AG04450 (cell line): Measurements from ENCODE around the gene KRTAP10-6. TPM values are rescaled to one million over a fixed set of nuclear protein-coding genes. Genes with fewer than 3 reads are reported as not detected.
"Not testable (repeated sequence)": the region's sequence is repeated elsewhere in the genome, so short reads cannot be mapped to it uniquely, and the experiment has no call there.

ENCODE experiments used
- CTCF ChIA-PET: fragments of 300-600, 350-600 bp; formaldehyde crosslinking; extraction: SDS; loops from one replicate; lab custom pipeline; 2022; ENCODE audit warnings: antibody characterized with exemption, inconsistent platforms; lab: Charles Lee
- POLR2A ChIA-PET: fragments of 350-600 bp; formaldehyde crosslinking; extraction: SDS; loops from one replicate; lab custom pipeline; 2021; ENCODE audit warnings: antibody characterized with exemption, inconsistent platforms; lab: Yijun Ruan, JAX
- DNase-seq: peaks from one replicate; pipeline ENCODE4 v3.0.0-alpha.2; 2011; ENCODE audit warnings: low read depth, low spot score
- H3K27ac ChIP-seq: one replicate; pipeline ENCODE4 v1.5.1; 2012; ENCODE audit warnings: low read depth, low read length, control low read depth
- H3K27me3 ChIP-seq: one replicate; pipeline ENCODE4 v1.6.0; 2012; ENCODE audit warnings: low read length; ENCODE audit not compliant: control insufficient read depth, insufficient read depth
- H3K4me3 ChIP-seq: 2 replicates; pipeline ENCODE4 v1.5.1; 2011; ENCODE audit warnings: mild to moderate bottlenecking, low read depth, low read length, control low read depth
- H3K9me3 ChIP-seq: 2 replicates; pipeline ENCODE4 v1.5.1; 2012; ENCODE audit warnings: low read length; ENCODE audit not compliant: control insufficient read depth, insufficient read depth
- polyA plus RNA-seq: library from polyadenylated mRNA; depleted of rRNA; stranded (reverse); fragments of >200 nt; gene quantifications from 2 replicates; pipeline ENCODE4 v1.2.3, GENCODE V29; 2011
- TF ChIP-seq, protein P1 (sequence below): IDR thresholded peaks from 2 replicates; pipeline ENCODE4 v1.5.1; 2011; ENCODE audit warnings: low read depth, low read length, control low read depth, inconsistent platforms

KRTAP10-6 gene
- polyA plus RNA-seq, 1 experiment: not detected

DNA sequence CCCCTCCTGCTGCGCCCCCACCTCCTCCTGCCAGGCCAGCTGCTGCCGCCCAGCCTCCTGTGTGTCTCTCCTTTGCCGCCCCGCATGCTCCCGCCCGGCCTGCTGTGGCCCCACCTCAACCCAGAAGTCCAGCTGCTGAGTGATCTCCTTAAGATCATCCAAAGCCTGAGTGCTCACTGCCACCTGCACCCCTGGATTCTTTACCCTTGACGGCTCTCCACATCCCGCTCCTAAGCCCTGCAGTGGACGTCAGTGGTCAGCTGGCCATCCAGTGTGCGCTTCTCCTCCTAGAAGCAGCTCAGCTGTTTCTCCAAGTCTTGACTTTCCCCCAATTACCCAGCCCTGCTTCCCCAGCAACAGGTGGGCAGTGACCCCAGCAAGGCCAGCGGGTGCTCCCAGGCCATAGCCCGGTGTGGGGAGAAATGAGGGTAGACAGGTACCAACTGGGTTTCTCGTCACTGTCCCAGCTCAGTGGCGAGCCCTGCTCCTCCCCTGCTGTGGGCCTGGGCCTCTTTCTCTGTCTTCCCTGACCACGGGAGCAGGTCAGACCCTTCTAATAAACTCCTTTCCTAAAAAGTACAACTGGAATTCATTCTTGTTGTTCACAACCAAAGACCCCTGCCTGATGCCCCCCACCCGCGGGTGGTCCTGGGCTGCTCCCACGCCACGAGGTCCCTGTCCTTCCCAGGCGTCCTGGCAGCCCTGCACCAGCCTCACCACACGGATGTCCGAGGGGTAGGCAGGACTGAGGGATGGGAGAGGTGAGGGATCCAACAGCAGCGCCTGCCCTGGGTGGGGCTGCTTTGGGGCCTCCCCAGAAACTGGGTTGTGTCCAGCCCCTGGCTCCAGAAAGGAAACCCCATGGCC lies 9.5 kb upstream of the KRTAP10-6 start:
- Histone ChIP-seq H3K4me3 (no peak overlapping the region), H3K27ac (no peak overlapping the region), H3K27me3 (no peaks in the 10 kb centered on the region), H3K9me3 (no peaks in the 10 kb centered on the region; the same call in 1 of the 2 replicates)
- TF ChIP-seq, protein P1, sequence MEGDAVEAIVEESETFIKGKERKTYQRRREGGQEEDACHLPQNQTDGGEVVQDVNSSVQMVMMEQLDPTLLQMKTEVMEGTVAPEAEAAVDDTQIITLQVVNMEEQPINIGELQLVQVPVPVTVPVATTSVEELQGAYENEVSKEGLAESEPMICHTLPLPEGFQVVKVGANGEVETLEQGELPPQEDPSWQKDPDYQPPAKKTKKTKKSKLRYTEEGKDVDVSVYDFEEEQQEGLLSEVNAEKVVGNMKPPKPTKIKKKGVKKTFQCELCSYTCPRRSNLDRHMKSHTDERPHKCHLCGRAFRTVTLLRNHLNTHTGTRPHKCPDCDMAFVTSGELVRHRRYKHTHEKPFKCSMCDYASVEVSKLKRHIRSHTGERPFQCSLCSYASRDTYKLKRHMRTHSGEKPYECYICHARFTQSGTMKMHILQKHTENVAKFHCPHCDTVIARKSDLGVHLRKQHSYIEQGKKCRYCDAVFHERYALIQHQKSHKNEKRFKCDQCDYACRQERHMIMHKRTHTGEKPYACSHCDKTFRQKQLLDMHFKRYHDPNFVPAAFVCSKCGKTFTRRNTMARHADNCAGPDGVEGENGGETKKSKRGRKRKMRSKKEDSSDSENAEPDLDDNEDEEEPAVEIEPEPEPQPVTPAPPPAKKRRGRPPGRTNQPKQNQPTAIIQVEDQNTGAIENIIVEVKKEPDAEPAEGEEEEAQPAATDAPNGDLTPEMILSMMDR: no peak
- DNase-seq: no peak
- CTCF ChIA-PET: no interaction called here
- POLR2A ChIA-PET: no interaction called here

DNA sequence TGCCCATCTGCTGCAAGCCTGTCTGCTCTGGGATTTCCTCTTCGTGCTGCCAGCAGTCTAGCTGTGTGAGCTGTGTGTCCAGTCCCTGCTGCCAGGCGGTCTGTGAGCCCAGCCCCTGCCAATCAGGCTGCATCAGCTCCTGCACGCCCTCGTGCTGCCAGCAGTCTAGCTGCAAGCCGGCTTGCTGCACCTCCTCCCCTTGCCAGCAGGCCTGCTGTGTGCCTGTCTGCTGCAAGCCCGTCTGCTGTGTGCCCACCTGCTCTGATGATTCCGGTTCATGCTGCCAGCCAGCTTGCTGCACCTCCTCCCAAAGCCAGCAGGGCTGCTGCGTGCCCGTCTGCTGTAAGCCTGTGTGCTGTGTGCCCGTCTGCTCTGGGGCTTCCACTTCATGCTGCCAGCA lies 8.8 kb upstream of the KRTAP10-6 start:
- H3K9me3 ChIP-seq, H3K4me3 ChIP-seq, DNase-seq, CTCF ChIA-PET, H3K27ac ChIP-seq, H3K27me3 ChIP-seq, POLR2A ChIA-PET: not testable (repeated sequence)

DNA sequence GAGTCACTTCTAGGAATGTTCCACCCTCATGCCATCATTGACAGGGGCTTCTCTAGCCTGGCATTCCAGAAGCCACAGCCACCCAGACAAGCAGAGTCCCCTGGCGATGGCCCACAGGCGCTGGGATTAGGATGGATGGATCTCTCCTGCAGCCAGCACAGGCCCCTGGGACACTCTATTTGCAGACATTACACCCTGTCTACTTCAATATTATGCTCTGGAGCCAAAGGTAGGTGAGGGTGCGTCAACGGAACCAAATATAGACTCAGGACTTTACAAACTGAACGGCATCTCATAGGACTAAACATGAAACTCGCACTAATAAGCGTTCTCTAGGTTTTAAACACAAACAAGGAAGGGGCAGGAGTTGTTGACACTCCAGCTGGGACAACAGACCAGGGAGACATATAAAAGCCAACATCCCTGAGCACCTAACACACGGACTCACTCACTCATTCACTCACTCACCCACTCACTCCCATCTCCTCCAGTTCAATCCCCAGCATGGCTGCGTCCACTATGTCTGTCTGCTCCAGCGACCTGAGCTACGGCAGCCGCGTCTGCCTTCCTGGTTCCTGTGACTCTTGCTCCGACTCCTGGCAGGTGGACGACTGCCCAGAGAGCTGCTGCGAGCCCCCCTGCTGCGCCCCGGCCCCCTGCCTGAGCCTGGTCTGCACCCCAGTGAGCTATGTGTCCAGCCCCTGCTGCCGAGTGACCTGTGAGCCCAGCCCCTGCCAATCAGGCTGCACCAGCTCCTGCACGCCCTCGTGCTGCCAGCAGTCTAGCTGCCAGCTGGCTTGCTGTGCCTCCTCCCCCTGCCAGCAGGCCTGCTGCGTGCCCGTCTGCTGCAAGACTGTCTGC lies 8.0 kb upstream of the KRTAP10-6 start, which contains the start of gene KRTAP10-7:
TSS of gene KRTAP10-7 (plus strand) at position 480 of the 861 bp plus-strand sequence. CDS start at position 505, 25 bp downstream.
- DNase-seq, H3K27me3 ChIP-seq, H3K4me3 ChIP-seq, CTCF ChIA-PET, H3K9me3 ChIP-seq, POLR2A ChIA-PET, H3K27ac ChIP-seq: not testable (repeated sequence)

DNA sequence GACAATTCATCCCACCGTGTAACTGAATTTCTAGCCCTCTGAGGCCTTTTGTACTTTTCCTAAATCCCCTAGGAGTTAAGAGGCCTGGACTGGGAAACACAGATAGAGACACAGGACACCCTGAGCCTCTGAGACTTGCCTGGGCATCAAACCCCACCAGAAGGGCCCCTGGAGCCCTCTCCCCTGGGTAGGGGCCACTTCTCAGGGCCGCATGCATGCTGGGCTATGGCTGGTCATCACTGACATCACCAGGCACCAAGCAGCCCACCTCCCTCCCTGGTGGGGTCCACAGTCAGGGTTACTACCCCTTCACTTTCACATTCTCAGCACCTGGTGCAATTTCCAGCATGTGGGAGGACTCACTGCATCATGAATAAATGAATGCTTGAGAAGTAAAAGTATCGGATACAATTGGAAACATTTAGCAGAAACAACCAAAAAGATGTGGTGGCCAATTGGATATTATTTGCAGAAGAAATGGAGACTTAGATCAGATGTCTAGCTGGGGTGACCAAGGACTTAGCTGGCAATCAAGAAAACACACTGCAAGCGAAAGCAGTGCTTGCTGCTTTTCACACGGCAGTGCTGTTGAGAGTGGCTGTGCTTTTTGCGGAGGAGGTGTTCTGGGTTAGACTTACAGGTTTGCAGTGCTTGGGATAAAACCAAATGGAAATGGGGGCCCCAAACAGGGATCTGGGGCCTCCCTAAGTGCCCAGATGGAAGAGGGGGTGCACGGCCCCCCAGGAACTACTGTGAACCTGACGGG lies 7.1 kb upstream of the KRTAP10-6 start:
- Histone ChIP-seq H3K27ac (no peak overlapping the region), H3K4me3 (no peak overlapping the region), H3K9me3 (no peaks in the 10 kb centered on the region; the same call in 1 of the 2 replicates), H3K27me3 (peaks cover 4% of the 10 kb centered on the region)
- ChIA-PET CTCF (no interaction called here), POLR2A (no interaction called here)
- no peak for DNase-seq
- TF ChIP-seq, protein P1: no peak

DNA sequence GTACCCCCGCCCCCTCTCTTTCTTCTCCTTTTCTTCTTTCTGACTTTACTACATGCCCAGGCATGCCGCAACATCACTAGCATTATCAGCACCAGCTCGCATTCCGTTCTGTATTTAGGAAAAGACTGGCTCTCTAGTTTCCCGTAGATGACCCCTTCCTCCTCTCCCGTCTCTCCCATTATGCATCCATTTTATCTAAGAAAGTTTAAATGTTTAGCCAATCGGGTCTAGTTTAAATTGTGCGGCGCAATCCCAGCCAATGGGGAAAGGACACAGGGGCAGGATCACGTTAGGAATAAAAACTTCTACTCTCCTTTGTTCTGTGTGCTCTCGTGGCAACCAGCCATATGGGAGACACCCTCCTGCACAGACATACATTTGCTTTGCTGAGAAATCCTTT lies 5.8 kb upstream of the KRTAP10-6 start:
- H3K4me3 ChIP-seq: no peak overlapping the region
- ChIA-PET CTCF (no interaction called here), POLR2A (no interaction called here)
- TF ChIP-seq, protein P1: no peak
- H3K27ac ChIP-seq: no peak overlapping the region
- DNase-seq: no peak
- no peaks in the 10 kb centered on the region; the same call in 1 of the 2 replicates for H3K9me3 ChIP-seq
- H3K27me3 ChIP-seq: peaks cover 12% of the 10 kb centered on the region
